Panc1 (cell line): ENCODE measurements around the gene AKAP13. TPM values are rescaled to one million over a fixed set of nuclear protein-coding genes. Genes with fewer than 3 reads are reported as not detected.

Experiments
- ATAC-seq: fragments of 200-7000 bp; cut with Tn5 transposase; 2 replicates; pipeline ENCODE4 v1.9.1; 2020; ENCODE audit warnings: mild to moderate bottlenecking, moderate library complexity
- BruUV-seq: library from RNA; stranded (reverse); fragments of 400-500 nt; replicated peaks from 2 replicates; lab custom pipeline; 2021; lab: Mats Ljungman, UMichigan
- CTCF ChIA-PET: fragments of 300-600 bp; sonication (Branson Sonifier 250); formaldehyde crosslinking; loops from one replicate; lab custom pipeline; 2022; ENCODE audit warnings: antibody characterized with exemption; lab: Charles Lee
- POLR2A ChIA-PET: fragments of 300-600 bp; sonication (Branson Sonifier 250); formaldehyde crosslinking; loops from one replicate; lab custom pipeline; 2022; ENCODE audit warnings: antibody characterized with exemption; lab: Charles Lee
- DNase-seq: peaks from one replicate; pipeline ENCODE4 v3.0.0-alpha.2; 2010; ENCODE audit warnings: low read depth, low spot score
- H3K27ac ChIP-seq: 2 replicates; pipeline ENCODE4 v1.5.1; 2011; ENCODE audit warnings: mild to moderate bottlenecking, low read length, inconsistent platforms
- H3K27me3 ChIP-seq: fragments of 200-500 bp; sonication (Bioruptor generic); 2 replicates; pipeline ENCODE4 v1.6.0; 2014; ENCODE audit warnings: low read length, inconsistent platforms; ENCODE audit not compliant: control insufficient read depth, insufficient read depth
- H3K36me3 ChIP-seq: fragments of 200-500 bp; sonication (Bioruptor generic); 2 replicates; pipeline ENCODE4 v1.5.1; 2014; ENCODE audit warnings: inconsistent platforms, mild to moderate bottlenecking, low read length, moderate library complexity; ENCODE audit not compliant: control insufficient read depth, insufficient read depth
- H3K4me1 ChIP-seq: 2 replicates; pipeline ENCODE4 v1.5.1; 2011; ENCODE audit warnings: inconsistent platforms, mild to moderate bottlenecking, low read length, moderate library complexity; ENCODE audit not compliant: control insufficient read depth, insufficient read depth
- H3K4me3 ChIP-seq, 2 experiments: 2 replicates each; pipeline ENCODE4 v1.5.1; 2011 to 2012; ENCODE audit warnings: low read depth in 2 of 2, low read length in 2 of 2, mild to moderate bottlenecking in 2 of 2, inconsistent platforms in 1 of 2, moderate library complexity in 1 of 2
- H3K9me3 ChIP-seq: fragments of 200-500 bp; sonication (Bioruptor generic); 2 replicates; pipeline ENCODE4 v1.5.1; 2014; ENCODE audit warnings: low read depth, mild to moderate bottlenecking, inconsistent platforms, low read length, moderate library complexity; ENCODE audit not compliant: control insufficient read depth, insufficient read depth
- CTCF ChIP-seq: fragments of 450-650 bp; IDR thresholded peaks from 2 replicates; pipeline ENCODE4 v1.5.1; 2017; ENCODE audit warnings: mild to moderate bottlenecking
- POLR2AphosphoS5 ChIP-seq: IDR thresholded peaks from 2 replicates; pipeline ENCODE4 v1.6.1; 2012; ENCODE audit warnings: mild to moderate bottlenecking, low read depth, low read length, moderate library complexity
- REST ChIP-seq, 2 experiments: IDR thresholded peaks; 2 replicates each; pipeline ENCODE4 v1.6.1; 2011 to 2012; ENCODE audit warnings: low read depth in 2 of 2, control low read depth in 1 of 2, low read length in 1 of 2, mild to moderate bottlenecking in 1 of 2, moderate library complexity in 1 of 2; ENCODE audit not compliant: insufficient read depth in 1 of 2
- SIN3A ChIP-seq: IDR thresholded peaks from 2 replicates; pipeline ENCODE4 v1.6.1; 2012; ENCODE audit warnings: low read depth, mild to moderate bottlenecking, low read length, moderate library complexity, borderline replicate concordance; ENCODE audit not compliant: insufficient read depth
- TCF7L2 ChIP-seq: IDR thresholded peaks from 2 replicates; pipeline ENCODE4 v1.6.1; 2011; ENCODE audit warnings: mild to moderate bottlenecking, low read depth, low read length, inconsistent platforms
- in situ Hi-C: cut with HindIII; loops from 2 replicates; pipeline ENCODE4 v1.10.0; 2016; ENCODE audit warnings: low sequenced_read_pairs, low pct_unique_long_range_greater_than_20kb
- intact Hi-C: fragments of 100-400 bp; cut with micrococcal nuclease; formaldehyde crosslinking; loops from one replicate; pipeline ENCODE4 v1.10.0; 2022; ENCODE audit not compliant: unreplicated experiment
- total RNA-seq: library from RNA; stranded (reverse); gene quantifications from one replicate; pipeline ENCODE4 v1.2.1, GENCODE V29; 2021; ENCODE audit not compliant: unreplicated experiment

Gene AKAP13
- total RNA-seq, 1 experiment from 2014 or later, result 94.2 TPM

- CTCF ChIA-PET, result no interaction called here
These were observed 17.5 kb downstream of the AKAP13 start for GRCh38 chr15:85397926-85398325.

GRCh38 chr15:85398822-85399221, 18.4 kb downstream of the AKAP13 start:
- Histone ChIP-seq H3K27ac (no peak overlapping the region), H3K9me3 (no peaks in the 10 kb centered on the region), H3K4me1 (peaks cover 53% of the 10 kb centered on the region), H3K36me3 (no peaks in the 10 kb centered on the region), H3K27me3 (no peaks in the 10 kb centered on the region), H3K4me3 (no peak overlapping the region)
- TF ChIP-seq TCF7L2 (no peak), POLR2AphosphoS5 (no peak), REST (IDR thresholded peaks at IDR 0.05; ENCODE audit: insufficient read depth in 1 of 2, low read depth in 2 of 2, low read length in 1 of 2) (no peak), SIN3A (no peak), CTCF (no peak)
- BruUV-seq, result no TSS peak
- ChIA-PET CTCF (no interaction called here), POLR2A (no interaction called here)
- in situ Hi-C loops (no loop called here), intact Hi-C loops (no loop called here)
- ATAC-seq (no peak), DNase-seq (no peak)

More at GRCh38 chr15:85397926-85398325, 17.5 kb downstream of the AKAP13 start:
- in situ Hi-C loops (no loop called here), intact Hi-C loops (no loop called here)
- TF ChIP-seq POLR2AphosphoS5 (no peak), CTCF (no peak)
- no peak for DNase-seq
- Histone ChIP-seq H3K4me3 (no peak overlapping the region), H3K27ac (no peak overlapping the region), H3K9me3 (no peaks in the 10 kb centered on the region), H3K36me3 (no peaks in the 10 kb centered on the region), H3K4me1 (peaks cover 51% of the 10 kb centered on the region), H3K27me3 (no peaks in the 10 kb centered on the region)
- no peak for ATAC-seq
- POLR2A ChIA-PET, result no interaction called here
- BruUV-seq, result no TSS peak
